K562 (cell line): ENCODE data around the gene JPH3. TPM values are rescaled to one million over a fixed set of nuclear protein-coding genes. Genes with fewer than 3 reads are reported as not detected.

ENCODE experiments used
- ASH1L ChIP-seq: fragments of 450-650 bp; IDR thresholded peaks from 2 replicates; pipeline ENCODE4 v1.6.1; 2018; ENCODE audit warnings: borderline replicate concordance, mild to moderate bottlenecking, low read depth; ENCODE audit not compliant: partially characterized antibody
- FOXM1 ChIP-seq, 2 experiments: fragments of 450-650 bp in 1 of 2; sonication (generic) in 1 of 2; formaldehyde crosslinking in 1 of 2; IDR thresholded peaks; 2 replicates each; pipeline versions ENCODE4 v1.6.1 to v1.9.0; 2017 to 2022; ENCODE audit warnings: low read depth in 2 of 2, mild to moderate bottlenecking in 2 of 2, missing genetic modification reagents in 1 of 2, moderate library complexity in 1 of 2
- IRF2 ChIP-seq: sonication (generic); formaldehyde crosslinking; IDR thresholded peaks from 2 replicates; pipeline ENCODE4 v1.8.1; 2022; ENCODE audit warnings: mild to moderate bottlenecking, missing genetic modification reagents
- KAT2B ChIP-seq: IDR thresholded peaks from one replicate; pipeline ENCODE4 v1.6.1; 2012; ENCODE audit warnings: low read depth, mild to moderate bottlenecking, control low read depth, inconsistent platforms, low read length, moderate library complexity
- KDM2B ChIP-seq: fragments of 250-450 bp; sonication (Bioruptor Pico); IDR thresholded peaks from 2 replicates; pipeline ENCODE4 v1.8.0; 2021; ENCODE audit warnings: mild to moderate bottlenecking, moderate library complexity
- LARP7 ChIP-seq: fragments of 450-650 bp; IDR thresholded peaks from 2 replicates; pipeline ENCODE4 v1.6.1; 2016
- MAZ ChIP-seq, 2 experiments: fragments of 450-650 bp in 1 of 2; sonication (generic) in 1 of 2; formaldehyde crosslinking; IDR thresholded peaks in 1 of 2; conservative IDR thresholded peaks in 1 of 2; 2 replicates each; pipeline versions ENCODE4 v1.4.0 to v1.5.0; 2020; ENCODE audit warnings: mild to moderate bottlenecking in 1 of 2, missing genetic modification reagents in 1 of 2
- NCOA4 ChIP-seq: fragments of 450-650 bp; IDR thresholded peaks from 2 replicates; pipeline ENCODE4 v1.6.1; 2018; ENCODE audit warnings: mild to moderate bottlenecking; ENCODE audit not compliant: partially characterized antibody
- NR2F6 ChIP-seq: fragments of 450-650 bp; formaldehyde crosslinking; IDR thresholded peaks from 2 replicates; pipeline ENCODE4 v1.4.0; 2020; ENCODE audit warnings: mild to moderate bottlenecking
- SIRT6 ChIP-seq: IDR thresholded peaks from one replicate; pipeline ENCODE4 v1.6.1; 2012; ENCODE audit warnings: low read depth, mild to moderate bottlenecking, control low read depth, inconsistent platforms, low read length, moderate library complexity
- SRF ChIP-seq, 2 experiments: fragments of 250-450, 450-650 bp in 1 of 2; sonication (Bioruptor Pico) in 1 of 2; sonication (generic) in 1 of 2; formaldehyde crosslinking; IDR thresholded peaks; 2 replicates each; pipeline versions ENCODE4 v1.5.0 to v1.5.1; 2020 to 2022; ENCODE audit warnings: mild to moderate bottlenecking in 1 of 2, missing genetic modification reagents in 1 of 2
- TBP ChIP-seq: optimal IDR thresholded peaks from 2 replicates; pipeline ENCODE3; 2011; ENCODE audit warnings: low read depth, low read length, improper control_type of control experiment
- ZFPM2 ChIP-seq: fragments of 250-450 bp; sonication (Bioruptor Pico); IDR thresholded peaks from 2 replicates; pipeline ENCODE4 v1.5.1; 2022; ENCODE audit warnings: mild to moderate bottlenecking
- ZNF184 ChIP-seq: sonication (generic); formaldehyde crosslinking; IDR thresholded peaks from 2 replicates; pipeline ENCODE4 v1.5.0; 2020; ENCODE audit warnings: missing genetic modification reagents
- ZNF232 ChIP-seq: sonication (generic); formaldehyde crosslinking; IDR thresholded peaks from 2 replicates; pipeline ENCODE4 v1.8.0; 2022; ENCODE audit warnings: mild to moderate bottlenecking, missing genetic modification reagents
- ZNF668 ChIP-seq: fragments of 250-450 bp; sonication (Bioruptor Pico); IDR thresholded peaks from 2 replicates; pipeline ENCODE4 v1.8.0; 2022; ENCODE audit warnings: mild to moderate bottlenecking, inconsistent platforms
- polyA plus RNA-seq, 8 experiments: library from polyadenylated mRNA; depleted of rRNA in 4 of 8; stranded (reverse) in 5 of 8; unstranded in 3 of 8; fragments of >200 nt; fragmentation: Nextera tagmentation in 2 of 8; fragmentation: Illumina TruSeq in 1 of 8; extraction: Ambion mirVana in 2 of 8; extraction: Trizol in 1 of 8; gene quantifications; 2 replicates each; pipeline versions ENCODE4 v1.2.1 to v1.2.3, GENCODE V29; 2011 to 2014; ENCODE audit warnings: inconsistent platforms in 1 of 8, missing spikeins in 1 of 8
- total RNA-seq, 7 experiments: library from RNA; depleted of rRNA in 6 of 7; stranded (reverse); fragments of >200 nt in 6 of 7; fragmentation: Illumina TruSeq in 2 of 7; extraction: Trizol in 2 of 7; gene quantifications; 2 replicates each; pipeline versions ENCODE4 v1.2.1 to v1.2.3, GENCODE V29; 2011 to 2021; ENCODE audit warnings: low replicate concordance in 1 of 7
- TF ChIP-seq, protein P1 (sequence below): sonication (generic); formaldehyde crosslinking; IDR thresholded peaks from 2 replicates; pipeline ENCODE4 v1.8.0; 2022; ENCODE audit warnings: mild to moderate bottlenecking, low read depth, missing genetic modification reagents
- TF ChIP-seq, protein P2 (sequence below): sonication (generic); formaldehyde crosslinking; IDR thresholded peaks from 2 replicates; pipeline ENCODE4 v1.8.0; 2022; ENCODE audit warnings: mild to moderate bottlenecking, missing genetic modification reagents
- TF ChIP-seq, protein P3 (sequence below): fragments of 150-350 bp; IDR thresholded peaks from 2 replicates; pipeline ENCODE4 v1.6.1; 2014; ENCODE audit warnings: low read depth, mild to moderate bottlenecking, low read length, borderline replicate concordance
- TF ChIP-seq, protein P4 (sequence below): fragments of 250-450 bp; sonication (Bioruptor Pico); IDR thresholded peaks from 2 replicates; pipeline ENCODE4 v1.4.0; 2020; ENCODE audit warnings: mild to moderate bottlenecking, moderate library complexity

The JPH3 gene
- total and polyA plus RNA-seq, 9 of the 15 experiments (the other 6 are each of a cell fraction or from before 2014, with no cell fraction given), result 0.01 TPM; not detected in 8

DNA sequence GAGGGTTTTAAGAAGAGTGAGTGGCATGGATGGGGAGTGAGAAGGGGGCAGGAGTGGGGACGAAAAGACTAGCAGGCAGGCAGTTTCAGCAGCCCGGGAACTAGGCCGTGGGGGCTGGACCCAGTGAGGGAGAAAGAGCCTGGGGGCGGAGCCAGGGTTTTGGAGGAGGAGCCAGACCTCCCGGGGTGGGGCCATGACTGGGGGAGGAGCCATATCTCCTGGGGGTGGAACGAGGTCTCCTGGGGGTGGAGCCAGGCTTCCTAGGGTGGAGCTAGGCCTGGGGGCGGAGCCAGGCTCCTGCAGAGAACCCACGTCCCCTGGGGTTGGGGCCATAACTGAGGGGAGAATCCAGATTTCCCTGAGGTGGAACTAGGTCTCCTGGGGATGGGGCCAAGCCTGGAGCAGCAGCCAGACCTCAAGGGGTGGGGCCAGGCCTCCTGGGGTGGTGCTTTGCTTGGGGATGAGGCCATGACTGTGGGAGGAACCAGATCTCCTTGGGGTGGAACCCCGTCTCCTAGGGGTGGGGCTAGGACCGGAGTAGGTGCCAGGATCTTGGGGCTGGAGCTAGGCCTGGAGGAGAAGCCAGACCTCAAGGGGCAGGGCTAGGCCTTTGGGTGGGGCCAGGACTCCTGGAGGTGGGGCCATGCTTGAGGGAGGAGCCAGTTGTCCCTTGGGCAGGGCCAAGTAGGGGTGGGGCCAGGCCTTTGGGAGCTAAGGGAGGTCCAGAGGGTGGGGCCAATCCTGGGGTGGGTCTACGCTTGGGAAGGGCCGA is 41.7 kb upstream of the JPH3 start (continued):
- TF ChIP-seq ZFPM2 (CRISPR knock-in tag) (no peak), ZNF668 (no peak), SIRT6 (no peak), MAZ (CRISPR knock-in tag; conservative IDR thresholded peaks at IDR 0.05 in 1 of 2, IDR thresholded peaks at IDR 0.05 in 1 of 2) (peak in 1 of 2 experiments; percentile 79; a peak in 2 of 4 replicates), IRF2 (CRISPR knock-in tag) (no peak), FOXM1 (IDR thresholded peaks at IDR 0.05; ENCODE audit: low read depth) (no peak), FOXM1 (CRISPR knock-in tag; IDR thresholded peaks at IDR 0.05; ENCODE audit: low read depth) (0 out of 2 replicates have a peak, but pooled peaks have one; percentile 30), SRF (CRISPR knock-in tag; IDR thresholded peaks at IDR 0.05) (peak in 1 of 2 experiments; percentile 40; a peak in 1 of 4 replicates), TBP (no peak), KDM2B (no peak), ZNF184 (no peak), NCOA4 (no peak), LARP7 (no peak), NR2F6 (CRISPR knock-in tag) (no peak), ZNF232 (CRISPR knock-in tag) (no peak), KAT2B (no peak), ASH1L (no peak)
- TF ChIP-seq, protein P1, sequence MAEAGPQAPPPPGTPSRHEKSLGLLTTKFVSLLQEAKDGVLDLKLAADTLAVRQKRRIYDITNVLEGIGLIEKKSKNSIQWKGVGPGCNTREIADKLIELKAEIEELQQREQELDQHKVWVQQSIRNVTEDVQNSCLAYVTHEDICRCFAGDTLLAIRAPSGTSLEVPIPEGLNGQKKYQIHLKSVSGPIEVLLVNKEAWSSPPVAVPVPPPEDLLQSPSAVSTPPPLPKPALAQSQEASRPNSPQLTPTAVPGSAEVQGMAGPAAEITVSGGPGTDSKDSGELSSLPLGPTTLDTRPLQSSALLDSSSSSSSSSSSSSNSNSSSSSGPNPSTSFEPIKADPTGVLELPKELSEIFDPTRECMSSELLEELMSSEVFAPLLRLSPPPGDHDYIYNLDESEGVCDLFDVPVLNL (CRISPR knock-in tag), result no peak
- TF ChIP-seq, protein P2, sequence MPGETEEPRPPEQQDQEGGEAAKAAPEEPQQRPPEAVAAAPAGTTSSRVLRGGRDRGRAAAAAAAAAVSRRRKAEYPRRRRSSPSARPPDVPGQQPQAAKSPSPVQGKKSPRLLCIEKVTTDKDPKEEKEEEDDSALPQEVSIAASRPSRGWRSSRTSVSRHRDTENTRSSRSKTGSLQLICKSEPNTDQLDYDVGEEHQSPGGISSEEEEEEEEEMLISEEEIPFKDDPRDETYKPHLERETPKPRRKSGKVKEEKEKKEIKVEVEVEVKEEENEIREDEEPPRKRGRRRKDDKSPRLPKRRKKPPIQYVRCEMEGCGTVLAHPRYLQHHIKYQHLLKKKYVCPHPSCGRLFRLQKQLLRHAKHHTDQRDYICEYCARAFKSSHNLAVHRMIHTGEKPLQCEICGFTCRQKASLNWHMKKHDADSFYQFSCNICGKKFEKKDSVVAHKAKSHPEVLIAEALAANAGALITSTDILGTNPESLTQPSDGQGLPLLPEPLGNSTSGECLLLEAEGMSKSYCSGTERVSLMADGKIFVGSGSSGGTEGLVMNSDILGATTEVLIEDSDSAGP (CRISPR knock-in tag), result no peak
- TF ChIP-seq, protein P3, sequence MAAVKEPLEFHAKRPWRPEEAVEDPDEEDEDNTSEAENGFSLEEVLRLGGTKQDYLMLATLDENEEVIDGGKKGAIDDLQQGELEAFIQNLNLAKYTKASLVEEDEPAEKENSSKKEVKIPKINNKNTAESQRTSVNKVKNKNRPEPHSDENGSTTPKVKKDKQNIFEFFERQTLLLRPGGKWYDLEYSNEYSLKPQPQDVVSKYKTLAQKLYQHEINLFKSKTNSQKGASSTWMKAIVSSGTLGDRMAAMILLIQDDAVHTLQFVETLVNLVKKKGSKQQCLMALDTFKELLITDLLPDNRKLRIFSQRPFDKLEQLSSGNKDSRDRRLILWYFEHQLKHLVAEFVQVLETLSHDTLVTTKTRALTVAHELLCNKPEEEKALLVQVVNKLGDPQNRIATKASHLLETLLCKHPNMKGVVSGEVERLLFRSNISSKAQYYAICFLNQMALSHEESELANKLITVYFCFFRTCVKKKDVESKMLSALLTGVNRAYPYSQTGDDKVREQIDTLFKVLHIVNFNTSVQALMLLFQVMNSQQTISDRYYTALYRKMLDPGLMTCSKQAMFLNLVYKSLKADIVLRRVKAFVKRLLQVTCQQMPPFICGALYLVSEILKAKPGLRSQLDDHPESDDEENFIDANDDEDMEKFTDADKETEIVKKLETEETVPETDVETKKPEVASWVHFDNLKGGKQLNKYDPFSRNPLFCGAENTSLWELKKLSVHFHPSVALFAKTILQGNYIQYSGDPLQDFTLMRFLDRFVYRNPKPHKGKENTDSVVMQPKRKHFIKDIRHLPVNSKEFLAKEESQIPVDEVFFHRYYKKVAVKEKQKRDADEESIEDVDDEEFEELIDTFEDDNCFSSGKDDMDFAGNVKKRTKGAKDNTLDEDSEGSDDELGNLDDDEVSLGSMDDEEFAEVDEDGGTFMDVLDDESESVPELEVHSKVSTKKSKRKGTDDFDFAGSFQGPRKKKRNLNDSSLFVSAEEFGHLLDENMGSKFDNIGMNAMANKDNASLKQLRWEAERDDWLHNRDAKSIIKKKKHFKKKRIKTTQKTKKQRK, result no peak
- TF ChIP-seq, protein P4, sequence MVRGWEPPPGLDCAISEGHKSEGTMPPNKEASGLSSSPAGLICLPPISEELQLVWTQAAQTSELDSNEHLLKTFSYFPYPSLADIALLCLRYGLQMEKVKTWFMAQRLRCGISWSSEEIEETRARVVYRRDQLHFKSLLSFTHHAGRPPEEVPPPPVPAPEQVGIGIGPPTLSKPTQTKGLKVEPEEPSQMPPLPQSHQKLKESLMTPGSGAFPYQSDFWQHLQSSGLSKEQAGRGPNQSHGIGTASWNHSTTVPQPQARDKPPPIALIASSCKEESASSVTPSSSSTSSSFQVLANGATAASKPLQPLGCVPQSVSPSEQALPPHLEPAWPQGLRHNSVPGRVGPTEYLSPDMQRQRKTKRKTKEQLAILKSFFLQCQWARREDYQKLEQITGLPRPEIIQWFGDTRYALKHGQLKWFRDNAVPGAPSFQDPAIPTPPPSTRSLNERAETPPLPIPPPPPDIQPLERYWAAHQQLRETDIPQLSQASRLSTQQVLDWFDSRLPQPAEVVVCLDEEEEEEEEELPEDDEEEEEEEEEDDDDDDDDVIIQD (CRISPR knock-in tag), result no peak
